Measurements from ENCODE around the gene HNRNPA2B1. TPM values are rescaled to one million over a fixed set of nuclear protein-coding genes. Genes with fewer than 3 reads are reported as not detected.

Gene HNRNPA2B1
- total and polyA plus RNA-seq, 7 donors, result 323 to 688 (median 482) TPM

DNA sequence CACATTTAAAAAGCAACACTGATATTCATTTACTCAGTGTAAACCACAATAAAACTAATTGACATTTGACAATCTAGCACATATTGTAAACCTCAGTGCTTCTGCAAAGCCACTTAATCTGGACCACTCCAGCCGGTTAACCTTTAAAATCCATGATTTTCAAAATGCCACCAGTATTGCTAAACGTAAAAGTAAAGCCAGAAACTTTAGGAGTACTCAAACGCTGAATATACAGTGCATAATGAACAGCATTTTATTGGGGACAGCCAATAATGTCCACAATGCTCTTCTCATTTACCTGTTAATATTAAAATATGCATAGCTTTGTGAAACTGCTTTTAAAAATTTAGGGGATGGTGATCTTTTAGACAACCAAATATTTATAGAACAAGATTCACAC lies 10.8 kb downstream of the HNRNPA2B1 start:
- Histone ChIP-seq H3K36me3 (ENCODE audit: insufficient read depth in 1 of 2, low read depth in 1 of 2) (peaks cover 29 to 95% of the 10 kb centered on the region in 2 donors), H3K4me3 (no peak overlapping the region), H3K27ac (no peak overlapping the region), H3K27me3 (ENCODE audit: insufficient read depth in 3 of 3, low read length in 2 of 3) (no peaks in the 10 kb centered on the region), H3K4me1 (peaks cover 68% of the 10 kb centered on the region), H3K9me3 (no peaks in the 10 kb centered on the region)
- DNase-seq (no peak), ATAC-seq (no peak)
- TF ChIP-seq, protein P1, sequence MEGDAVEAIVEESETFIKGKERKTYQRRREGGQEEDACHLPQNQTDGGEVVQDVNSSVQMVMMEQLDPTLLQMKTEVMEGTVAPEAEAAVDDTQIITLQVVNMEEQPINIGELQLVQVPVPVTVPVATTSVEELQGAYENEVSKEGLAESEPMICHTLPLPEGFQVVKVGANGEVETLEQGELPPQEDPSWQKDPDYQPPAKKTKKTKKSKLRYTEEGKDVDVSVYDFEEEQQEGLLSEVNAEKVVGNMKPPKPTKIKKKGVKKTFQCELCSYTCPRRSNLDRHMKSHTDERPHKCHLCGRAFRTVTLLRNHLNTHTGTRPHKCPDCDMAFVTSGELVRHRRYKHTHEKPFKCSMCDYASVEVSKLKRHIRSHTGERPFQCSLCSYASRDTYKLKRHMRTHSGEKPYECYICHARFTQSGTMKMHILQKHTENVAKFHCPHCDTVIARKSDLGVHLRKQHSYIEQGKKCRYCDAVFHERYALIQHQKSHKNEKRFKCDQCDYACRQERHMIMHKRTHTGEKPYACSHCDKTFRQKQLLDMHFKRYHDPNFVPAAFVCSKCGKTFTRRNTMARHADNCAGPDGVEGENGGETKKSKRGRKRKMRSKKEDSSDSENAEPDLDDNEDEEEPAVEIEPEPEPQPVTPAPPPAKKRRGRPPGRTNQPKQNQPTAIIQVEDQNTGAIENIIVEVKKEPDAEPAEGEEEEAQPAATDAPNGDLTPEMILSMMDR (IDR thresholded peaks at IDR 0.05), result no peak
- 79 to 88% (median 86%) methylated on average over 3 of the region's 3 CpGs for WGBS, 3 donors
- intact Hi-C loops (cut with DNase I), result loop anchor here in 1 of 2 donors (10.0 kb wide), 1 partner anchor 295 kb away; no protein-coding TSS in a partner anchor

DNA sequence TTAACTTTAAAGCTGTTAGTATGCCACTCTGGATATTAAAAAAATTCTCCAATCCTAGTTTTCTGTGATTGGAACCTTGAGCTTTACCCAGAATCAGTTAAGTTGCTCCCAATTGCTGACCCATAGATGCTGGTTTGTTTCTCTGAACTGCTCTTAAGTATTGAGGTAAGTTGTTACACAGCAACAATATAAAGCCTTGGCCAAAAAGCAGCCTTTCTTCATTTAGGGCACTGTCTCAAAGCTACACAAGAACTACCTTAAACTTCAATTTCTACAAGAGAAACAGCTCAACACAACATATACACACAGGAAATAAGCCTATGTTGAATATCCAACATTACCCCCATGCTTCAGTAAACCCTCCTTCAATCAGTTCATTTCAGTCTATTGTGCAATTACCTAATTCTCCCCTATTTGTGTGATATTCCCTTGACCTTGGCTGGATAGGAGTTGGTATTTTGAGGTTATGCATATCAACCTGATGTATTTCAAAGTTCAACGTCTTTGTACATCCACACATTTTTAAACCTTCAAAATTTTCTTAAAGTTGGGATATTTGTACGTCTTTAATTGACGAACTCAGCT lies 11.5 kb downstream of the HNRNPA2B1 start:
- H3K4me3 ChIP-seq, result no peak overlapping the region
- 89 to 93% (median 89%) methylated on average over 3 of the region's 3 CpGs for WGBS, 3 donors
- H3K36me3 ChIP-seq (ENCODE audit: insufficient read depth in 1 of 2, low read depth in 1 of 2), result peaks cover 29 to 93% of the 10 kb centered on the region in 2 donors
- no peaks in the 10 kb centered on the region for H3K9me3 ChIP-seq
- TF ChIP-seq, protein P1 (IDR thresholded peaks at IDR 0.05), result no peak
- DNase-seq (no peak), ATAC-seq (no peak)
- no peak overlapping the region for H3K27ac ChIP-seq
- no peaks in the 10 kb centered on the region for H3K27me3 ChIP-seq (ENCODE audit: insufficient read depth in 3 of 3, low read length in 2 of 3)
- peaks cover 62% of the 10 kb centered on the region for H3K4me1 ChIP-seq
- intact Hi-C loops (cut with DNase I), result no loop called here

DNA sequence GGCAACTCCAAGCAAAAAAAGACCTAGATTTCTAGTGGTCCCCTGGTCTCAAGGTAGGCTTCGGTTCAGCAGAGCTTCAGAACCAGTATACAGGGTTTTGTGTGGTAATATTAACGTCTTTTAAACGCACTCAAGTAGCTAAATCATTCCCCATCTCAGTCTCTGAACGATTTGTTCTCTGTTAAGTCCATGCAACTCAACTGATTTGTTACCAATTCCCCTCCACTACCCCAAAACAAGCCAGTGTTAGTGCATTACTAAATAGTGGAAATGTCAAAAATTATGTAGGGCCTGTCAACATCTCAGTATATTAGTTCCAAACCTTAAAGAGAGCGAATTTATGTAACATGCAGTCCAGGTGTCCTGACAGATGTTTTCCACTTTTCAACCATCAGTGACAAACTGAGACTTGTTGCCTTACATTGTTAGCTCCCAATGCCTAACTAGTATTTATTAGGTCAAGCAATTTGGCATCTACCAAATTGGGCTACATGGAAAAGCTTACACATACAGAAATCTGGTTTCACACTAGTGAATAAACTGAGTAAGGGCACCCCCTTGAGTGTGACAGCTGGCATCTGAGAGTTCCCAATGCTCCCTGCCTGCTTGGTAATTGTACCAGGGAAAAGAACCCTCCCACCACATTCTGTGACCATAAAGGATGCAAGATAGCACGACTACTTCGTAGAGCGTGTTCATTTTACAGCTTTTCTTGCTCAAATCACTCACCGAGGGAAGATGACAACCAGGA lies 12.2 kb downstream of the HNRNPA2B1 start:
- Histone ChIP-seq H3K4me3 (no peak overlapping the region), H3K36me3 (ENCODE audit: insufficient read depth in 1 of 2, low read depth in 1 of 2) (peaks cover 29 to 86% of the 10 kb centered on the region in 2 donors), H3K4me1 (peaks cover 62% of the 10 kb centered on the region), H3K9me3 (no peaks in the 10 kb centered on the region), H3K27me3 (ENCODE audit: insufficient read depth in 3 of 3, low read length in 2 of 3) (no peaks in the 10 kb centered on the region), H3K27ac (no peak overlapping the region)
- no peak for DNase-seq
- intact Hi-C loops (cut with DNase I), result no loop called here
- WGBS, 3 donors, result 86 to 87% (median 87%) methylated on average over 9 of the region's 9 CpGs
- ATAC-seq, result no peak
- TF ChIP-seq, protein P1 (IDR thresholded peaks at IDR 0.05), result no peak

DNA sequence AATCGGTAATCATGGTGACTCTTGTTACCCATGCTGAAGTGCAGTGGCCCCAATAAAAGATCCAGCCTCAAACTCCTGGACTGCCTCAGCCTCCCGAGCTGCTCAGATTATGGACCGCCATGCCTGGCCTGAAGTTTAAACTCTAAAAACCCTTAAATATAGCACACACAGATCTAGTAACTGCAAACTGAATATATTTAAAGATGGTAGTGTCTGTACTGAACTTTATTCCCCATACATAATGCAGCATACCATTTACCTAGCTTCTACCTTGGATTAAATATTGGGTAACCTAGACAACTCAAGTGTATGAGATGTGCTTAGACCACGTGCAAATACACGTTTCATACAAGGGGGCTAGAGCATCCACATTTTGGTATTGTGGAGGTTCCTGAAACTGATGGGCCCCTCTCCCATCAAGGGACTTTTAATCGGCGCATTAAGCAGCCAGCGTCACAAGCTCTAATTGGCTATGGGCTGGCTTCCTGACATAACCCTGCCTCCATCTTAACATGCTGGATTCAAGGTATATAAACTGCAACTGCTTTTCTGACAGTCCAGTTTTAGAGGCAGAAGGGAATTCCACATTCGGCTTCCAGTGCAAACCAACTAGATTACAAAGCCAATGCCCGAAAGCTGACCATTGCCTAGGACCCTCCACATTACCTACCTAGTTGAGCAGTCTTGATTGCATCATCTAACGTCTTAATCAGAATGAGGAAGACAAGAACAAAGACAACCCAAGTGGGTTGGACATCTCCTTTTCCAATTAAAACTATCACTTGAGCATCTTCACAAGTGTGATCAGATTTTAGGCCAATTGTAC lies 13.0 kb downstream of the HNRNPA2B1 start:
- no peak for DNase-seq
- H3K27me3 ChIP-seq (ENCODE audit: insufficient read depth in 3 of 3, low read length in 2 of 3), result no peaks in the 10 kb centered on the region
- peak in 2 of 4 donors; percentile 5 to 7 for ATAC-seq
- WGBS, 3 donors, result 76 to 80% (median 77%) methylated on average over 11 of the region's 11 CpGs
- no peak overlapping the region for H3K4me3 ChIP-seq
- TF ChIP-seq, protein P1 (IDR thresholded peaks at IDR 0.05), result no peak
- intact Hi-C loops (cut with DNase I), result no loop called here
- peaks cover 26 to 78% of the 10 kb centered on the region in 2 donors for H3K36me3 ChIP-seq (ENCODE audit: insufficient read depth in 1 of 2, low read depth in 1 of 2)
- no peak overlapping the region for H3K27ac ChIP-seq
- no peaks in the 10 kb centered on the region for H3K9me3 ChIP-seq
- peaks cover 62% of the 10 kb centered on the region for H3K4me1 ChIP-seq

All from psoas muscle (tissue), 8 donors.